Activated T-cell treated with anti-CD3 and anti-CD28 coated beads, Interleukin-2, amount 50 U/mL, for 72 hours (primary cell): ENCODE results near the gene FSTL3. TPM values are rescaled to one million over a fixed set of nuclear protein-coding genes. Genes with fewer than 3 reads are reported as not detected.

ENCODE experiments used
- ATAC-seq, 2 donors: fragments of 150-1000 bp; cut with Tn5 transposase; replicated peaks in 1 of 2; 2 replicates each; pipeline ENCODE4 v1.10.0; 2021; ENCODE audit warnings: moderate library complexity in 2 of 2, mild to moderate bottlenecking in 1 of 2
- DNase-seq, 2 donors: peaks; one replicate each; pipeline ENCODE4 v3.0.0; 2021 to 2022; ENCODE audit warnings: mixed read lengths in 1 of 2
- H3K27ac Mint-ChIP-seq: one replicate; pipeline ENCODE4 v1.8.0; 2022; ENCODE audit warnings: mild to moderate bottlenecking, moderate library complexity, mixed read lengths
- H3K27me3 Mint-ChIP-seq: one replicate; pipeline ENCODE4 v1.8.0; 2022; ENCODE audit warnings: low read depth, mixed read lengths
- H3K36me3 Mint-ChIP-seq, 2 donors: one replicate each; pipeline ENCODE4 v1.8.0; 2022; ENCODE audit warnings: mixed read lengths in 2 of 2, mild to moderate bottlenecking in 1 of 2; ENCODE audit not compliant: insufficient read depth in 2 of 2
- H3K4me1 Mint-ChIP-seq: one replicate; pipeline ENCODE4 v1.8.0; 2022; ENCODE audit warnings: low read depth, mixed read lengths
- H3K4me3 Mint-ChIP-seq, 2 donors: one replicate each; pipeline ENCODE4 v1.8.0; 2022; ENCODE audit warnings: mild to moderate bottlenecking in 2 of 2, mixed read lengths in 2 of 2, moderate library complexity in 2 of 2
- H3K9me3 Mint-ChIP-seq, 2 donors: one replicate each; pipeline ENCODE4 v1.8.0; 2022; ENCODE audit warnings: mixed read lengths in 2 of 2
- total RNA-seq, 2 donors: library from RNA; stranded (reverse); gene quantifications; one replicate each; pipeline ENCODE4 v1.2.3, GENCODE V29; 2022

FSTL3 gene
- total RNA-seq, 2 donors from 2014 or later, result 10.0 to 11.4 TPM

DNA sequence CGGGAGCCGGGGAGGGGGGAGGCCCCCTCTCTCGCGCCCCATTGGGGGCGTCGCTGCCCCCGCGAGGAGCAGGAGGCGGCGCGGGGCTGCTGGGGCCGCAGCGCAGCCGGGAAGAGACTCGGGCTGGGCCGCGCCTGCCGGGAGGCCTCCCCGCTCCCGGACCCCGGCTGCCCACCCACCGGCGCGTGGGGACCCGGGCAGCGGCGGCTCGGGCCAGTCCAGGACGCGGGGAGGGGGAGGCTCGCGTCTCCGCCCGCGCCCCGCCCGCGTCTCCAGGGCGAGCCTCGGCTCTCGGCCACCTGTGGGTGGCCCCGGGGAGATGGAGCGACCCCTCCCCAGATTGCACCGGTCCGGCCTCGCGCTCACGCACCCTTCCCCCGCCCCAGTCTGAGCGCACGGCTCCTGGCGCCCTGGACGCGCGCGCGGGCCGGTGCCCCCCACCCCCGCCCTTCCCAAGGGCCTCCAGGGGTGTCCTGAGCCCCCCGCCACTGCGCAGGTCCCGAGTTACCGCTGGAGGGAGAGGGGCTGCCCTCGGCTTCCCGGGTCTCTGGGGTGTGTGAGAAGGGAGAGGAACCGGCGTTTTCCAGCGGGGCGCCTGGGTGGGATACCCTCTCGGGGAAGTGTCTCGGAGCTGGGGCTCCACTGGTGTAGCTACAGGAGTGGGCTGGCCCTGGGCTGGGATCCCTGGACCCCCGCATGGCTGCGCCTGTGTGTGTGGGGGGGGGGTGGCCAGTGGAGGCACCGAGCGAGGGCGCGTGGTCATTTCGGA lies 33.2 kb downstream of the FSTL3 start:
- no peaks in the 10 kb centered on the region for H3K9me3 Mint-ChIP-seq
- H3K27me3 Mint-ChIP-seq, result peaks cover 10% of the 10 kb centered on the region
- H3K27ac Mint-ChIP-seq, result no peak overlapping the region
- ATAC-seq (no peak), DNase-seq (no peak)
- H3K4me1 Mint-ChIP-seq, result no peaks in the 10 kb centered on the region
- no peaks in the 10 kb centered on the region for H3K36me3 Mint-ChIP-seq
- peak overlapping the region in 1 of 2 donors; percentile 8 for H3K4me3 Mint-ChIP-seq

DNA sequence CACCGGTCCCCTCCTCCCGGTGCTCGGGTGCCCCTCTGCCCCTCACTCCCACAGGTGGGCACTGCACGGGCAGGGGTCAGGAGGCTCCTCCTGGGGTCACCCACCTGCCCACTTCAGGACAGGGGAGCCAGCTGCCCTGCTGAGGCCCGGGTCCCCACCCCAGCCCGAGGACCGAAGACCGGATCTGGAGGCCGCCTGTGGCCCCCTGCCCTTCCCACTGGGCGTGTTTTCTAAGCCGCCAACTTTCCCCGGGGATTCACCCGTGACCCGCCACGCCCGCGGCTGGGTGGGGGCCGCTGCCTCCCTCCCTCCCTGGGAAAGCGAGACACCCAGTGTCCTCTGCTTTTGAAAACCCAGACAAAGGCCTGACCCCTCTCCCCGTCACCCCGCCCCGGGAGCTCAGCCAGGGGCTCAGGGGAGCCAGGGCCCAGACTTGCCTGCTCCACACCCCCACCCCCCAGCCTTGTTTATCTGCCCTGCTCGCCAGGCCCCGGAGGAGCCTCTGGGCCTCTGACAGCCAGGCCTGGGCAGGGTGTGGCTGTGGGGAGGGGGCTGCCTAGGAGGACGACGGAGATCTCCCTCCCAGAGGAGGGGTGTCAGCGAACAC lies 33.9 kb downstream of the FSTL3 start:
- no peaks in the 10 kb centered on the region for H3K4me1 Mint-ChIP-seq

DNA sequence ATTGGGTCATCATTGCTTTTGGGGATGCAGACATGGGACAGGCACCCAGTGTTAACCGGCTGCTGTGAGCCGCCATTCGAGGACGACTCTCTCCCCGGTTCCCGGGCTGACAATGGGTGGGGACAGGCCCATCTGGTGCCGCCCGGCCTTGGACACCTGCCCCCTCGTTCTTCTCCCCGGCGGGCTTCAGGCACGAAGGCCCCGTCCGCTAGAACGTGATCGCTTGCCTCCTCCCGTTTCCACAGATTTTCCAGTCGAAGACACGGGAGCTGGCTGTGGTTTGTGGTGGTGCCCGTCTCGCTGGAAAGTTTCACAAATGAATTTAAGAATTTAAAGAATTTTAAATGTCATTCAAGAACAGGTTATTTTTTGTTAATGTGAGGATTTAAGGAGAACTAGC lies 34.6 kb downstream of the FSTL3 start:
- DNase-seq, result no peak
- ATAC-seq, result no peak
- Mint-ChIP-seq H3K27ac (no peak overlapping the region), H3K4me3 (peak overlapping the region in 1 of 2 donors; percentile 24), H3K4me1 (no peaks in the 10 kb centered on the region), H3K36me3 (peaks cover 0 to 4% of the 10 kb centered on the region in 2 donors), H3K27me3 (peaks cover 10% of the 10 kb centered on the region), H3K9me3 (peaks cover 4% of the 10 kb centered on the region in 2 donors)

More for the DNA sequence above, 33.9 kb downstream of the FSTL3 start:
- DNase-seq (no peak), ATAC-seq (no peak)
- no peaks in the 10 kb centered on the region for H3K36me3 Mint-ChIP-seq
- no peaks in the 10 kb centered on the region for H3K9me3 Mint-ChIP-seq
- no peak overlapping the region for H3K4me3 Mint-ChIP-seq
- no peak overlapping the region for H3K27ac Mint-ChIP-seq
- H3K27me3 Mint-ChIP-seq, result peaks cover 10% of the 10 kb centered on the region

DNA sequence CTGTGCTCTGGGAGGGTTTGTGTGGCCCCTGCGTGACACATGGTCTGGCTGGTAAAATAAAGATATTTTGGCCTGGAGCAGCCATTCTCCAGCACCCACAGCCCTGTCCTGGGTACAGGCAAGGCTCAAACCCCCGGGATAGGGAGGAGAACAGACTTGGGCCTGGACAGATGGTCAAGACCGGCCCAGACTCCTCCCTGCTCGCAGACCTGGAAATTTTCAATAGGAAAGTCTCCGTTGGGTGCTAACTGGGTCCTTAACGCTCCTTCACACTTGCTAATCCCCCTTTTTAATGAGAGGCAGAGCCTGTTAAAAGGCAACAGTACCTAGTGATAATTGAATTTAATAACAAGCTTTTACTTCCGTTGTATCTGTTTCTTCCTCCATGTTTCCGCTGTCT lies 35.1 kb downstream of the FSTL3 start:
- ATAC-seq (no peak), DNase-seq (no peak)
- Mint-ChIP-seq H3K27me3 (peaks cover 10% of the 10 kb centered on the region), H3K27ac (no peak overlapping the region), H3K36me3 (peaks cover 0 to 4% of the 10 kb centered on the region in 2 donors), H3K9me3 (peaks cover 4% of the 10 kb centered on the region in 2 donors), H3K4me1 (no peaks in the 10 kb centered on the region), H3K4me3 (no peak overlapping the region)

DNA sequence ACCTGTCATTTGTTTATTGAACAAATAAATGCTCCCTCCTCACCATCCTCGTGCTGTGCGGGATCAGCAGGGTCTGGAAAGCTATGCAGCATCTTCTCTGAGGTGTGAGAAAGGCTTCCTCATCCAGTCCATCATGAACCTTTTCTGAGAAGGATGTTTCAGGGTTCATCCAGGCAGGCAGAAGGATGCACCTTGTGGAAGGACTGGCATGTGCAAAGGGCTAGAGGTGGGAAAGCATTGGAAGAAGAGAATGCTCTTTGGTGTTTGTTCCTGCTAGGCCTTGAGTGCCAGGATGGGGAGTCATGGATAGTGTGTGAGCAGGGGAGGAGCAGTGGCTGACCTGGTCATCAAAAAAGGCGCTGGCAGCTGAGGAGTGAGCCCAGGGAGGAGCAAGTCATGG lies 39.2 kb downstream of the FSTL3 start:
- H3K9me3 Mint-ChIP-seq, result peaks cover 4% of the 10 kb centered on the region in 2 donors
- H3K36me3 Mint-ChIP-seq, result peaks cover 0 to 4% of the 10 kb centered on the region in 2 donors
- H3K27me3 Mint-ChIP-seq, result peaks cover 13% of the 10 kb centered on the region
- no peaks in the 10 kb centered on the region for H3K4me1 Mint-ChIP-seq
- H3K4me3 Mint-ChIP-seq, result no peak overlapping the region
- no peak for DNase-seq
- ATAC-seq, result no peak
- H3K27ac Mint-ChIP-seq, result no peak overlapping the region

DNA sequence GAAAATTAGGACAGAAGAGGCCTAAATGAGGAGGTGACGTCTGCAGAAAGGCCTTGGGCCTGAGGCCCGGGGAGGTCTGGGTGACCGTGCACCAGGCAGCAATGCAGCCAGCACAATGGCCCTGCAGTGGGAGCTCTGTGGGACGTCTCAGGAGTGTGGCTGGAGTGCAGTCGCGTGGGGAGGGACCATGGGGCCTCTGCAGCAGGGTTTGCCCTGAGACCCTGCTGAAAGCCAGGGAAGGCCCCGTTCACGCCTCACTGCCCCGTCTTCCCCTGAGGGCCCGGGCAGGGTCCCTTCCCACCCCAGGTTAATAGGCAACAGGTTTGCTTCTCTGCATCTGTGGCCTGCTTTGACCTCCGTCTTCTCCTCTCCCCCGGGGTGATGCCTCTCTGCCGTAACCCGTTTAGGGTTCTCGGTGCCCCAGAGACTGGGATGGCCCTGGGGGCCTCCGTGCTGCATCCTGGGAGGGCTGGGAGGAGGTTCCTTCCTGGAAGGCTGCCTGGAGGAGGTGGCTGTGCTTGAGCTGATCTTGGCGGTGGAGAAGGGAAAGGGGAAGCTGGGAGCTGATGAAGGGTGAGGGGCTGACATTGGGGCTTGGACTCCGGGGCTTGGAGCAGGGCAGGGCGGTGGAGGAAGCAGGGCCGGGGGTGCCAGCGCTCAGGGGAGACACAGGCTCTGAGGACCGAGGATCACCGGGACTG lies 42.2 kb downstream of the FSTL3 start:
- Mint-ChIP-seq H3K4me3 (no peak overlapping the region), H3K4me1 (no peaks in the 10 kb centered on the region), H3K27ac (no peak overlapping the region), H3K36me3 (peaks cover 0 to 4% of the 10 kb centered on the region in 2 donors), H3K27me3 (peaks cover 13% of the 10 kb centered on the region), H3K9me3 (peaks cover 4% of the 10 kb centered on the region in 2 donors)
- ATAC-seq (no peak), DNase-seq (no peak)

DNA sequence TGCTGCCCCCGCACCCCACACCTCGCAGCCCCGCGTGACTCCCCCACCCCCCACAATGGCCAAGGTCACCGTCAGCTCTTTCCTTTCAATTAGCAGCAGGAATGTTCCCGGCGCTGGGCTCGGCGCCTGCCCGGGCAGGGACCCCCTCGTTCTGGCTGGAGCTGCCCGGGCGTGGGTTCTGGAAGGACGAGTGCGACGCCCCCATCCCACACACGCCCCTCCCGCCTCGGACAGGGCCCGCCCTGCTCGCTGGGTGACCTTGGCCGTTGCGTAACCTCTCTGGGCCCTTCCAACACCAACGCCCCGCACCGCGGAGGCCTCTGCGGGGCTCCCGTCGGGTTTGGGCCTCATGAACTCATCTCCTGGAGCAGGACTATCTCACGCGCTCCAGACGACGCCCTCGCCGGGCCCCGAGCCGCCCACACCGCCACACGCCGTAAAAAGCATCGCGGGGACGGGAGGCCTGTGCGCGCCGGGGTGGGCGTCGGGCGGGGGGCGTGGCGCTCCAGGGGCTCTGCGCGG lies 42.9 kb downstream of the FSTL3 start:
- Mint-ChIP-seq H3K27me3 (peaks cover 13% of the 10 kb centered on the region), H3K9me3 (peaks cover 4% of the 10 kb centered on the region in 2 donors), H3K4me3 (no peak overlapping the region), H3K36me3 (peaks cover 0 to 4% of the 10 kb centered on the region in 2 donors), H3K27ac (no peak overlapping the region), H3K4me1 (no peaks in the 10 kb centered on the region)
- ATAC-seq, result no peak
- no peak for DNase-seq

DNA sequence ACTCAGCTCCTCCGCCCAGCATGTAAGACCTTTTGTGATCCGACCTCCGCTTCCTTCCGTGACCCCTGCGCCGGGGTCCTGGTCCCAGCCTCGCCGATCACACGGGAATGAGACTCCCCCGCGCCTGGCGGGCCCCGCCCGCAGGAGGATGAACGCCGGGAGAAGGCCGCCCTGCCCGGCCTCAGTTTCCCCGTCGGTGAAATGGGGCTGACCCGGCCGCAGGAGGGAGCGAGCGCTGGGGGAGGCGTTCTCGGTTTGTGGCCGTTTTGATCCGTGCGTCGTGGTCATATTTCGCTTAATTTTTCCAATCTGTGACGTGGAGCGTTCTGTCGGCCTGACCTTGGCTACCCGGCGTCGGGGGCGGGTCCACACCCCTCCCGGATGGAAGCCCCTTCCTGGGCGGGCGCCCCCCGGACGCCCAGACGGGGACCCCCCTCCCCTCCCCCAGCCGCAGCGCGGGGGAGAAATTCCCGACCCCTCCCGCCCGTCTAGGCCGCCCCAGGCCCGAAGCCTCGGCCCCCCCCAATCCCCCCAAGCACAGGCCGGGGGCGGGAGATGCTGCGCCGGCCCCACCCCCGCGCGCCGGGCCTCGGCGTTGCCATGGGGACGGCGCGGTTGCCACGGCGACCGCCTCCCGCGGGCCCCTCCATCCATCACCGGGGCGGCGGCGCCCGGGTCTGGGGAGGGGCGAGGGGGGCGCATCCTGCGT lies 43.6 kb downstream of the FSTL3 start:
- Mint-ChIP-seq H3K36me3 (peaks cover 0 to 4% of the 10 kb centered on the region in 2 donors), H3K4me3 (no peak overlapping the region), H3K27me3 (peaks cover 13% of the 10 kb centered on the region), H3K27ac (no peak overlapping the region), H3K4me1 (no peaks in the 10 kb centered on the region), H3K9me3 (peaks cover 4% of the 10 kb centered on the region in 2 donors)
- DNase-seq (no peak), ATAC-seq (no peak)

DNA sequence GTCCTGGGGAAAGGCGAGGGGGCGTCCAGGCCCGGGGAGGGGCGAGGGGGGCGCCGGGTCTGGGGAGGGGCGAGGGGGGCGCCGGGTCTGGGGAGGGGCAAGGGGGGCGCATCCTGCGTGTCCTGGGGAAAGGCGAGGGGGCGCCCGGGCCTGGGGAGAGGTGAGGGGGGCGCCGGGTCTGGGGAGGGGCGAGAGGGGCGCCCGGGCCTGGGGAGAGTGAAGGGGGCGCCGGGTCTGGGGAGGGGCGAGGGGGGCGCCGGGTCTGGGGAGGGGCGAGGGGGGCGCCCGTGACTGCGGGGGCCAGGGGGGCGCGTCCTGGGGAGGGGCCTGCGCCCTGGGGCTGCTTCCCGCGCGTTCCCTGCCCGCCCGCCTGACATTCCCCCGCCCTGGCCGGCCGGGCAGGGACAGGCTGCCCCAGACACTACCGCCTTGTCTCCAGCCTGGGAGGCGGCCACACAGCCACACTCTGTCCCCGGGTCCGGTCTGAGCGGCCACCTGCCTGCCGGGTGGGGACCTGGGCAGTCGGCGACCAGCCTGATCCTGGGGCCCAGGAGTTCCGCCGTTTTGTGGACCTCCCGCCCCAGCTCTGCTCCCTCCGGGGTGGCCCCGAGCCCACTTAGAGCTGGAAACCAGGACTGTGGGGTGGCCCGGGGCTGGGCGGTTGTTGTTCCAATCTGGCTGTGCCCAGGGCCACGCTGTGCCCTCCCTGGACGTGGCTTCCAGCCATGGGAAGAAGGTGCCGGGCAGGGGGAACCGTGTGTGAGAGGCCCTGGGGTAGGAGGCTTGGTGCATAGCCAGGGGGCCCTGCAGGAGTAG lies 44.4 kb downstream of the FSTL3 start:
- peaks cover 0 to 2% of the 10 kb centered on the region in 2 donors for H3K36me3 Mint-ChIP-seq
- ATAC-seq (no peak), DNase-seq (no peak)
- no peak overlapping the region for H3K27ac Mint-ChIP-seq
- H3K27me3 Mint-ChIP-seq, result peaks cover 13% of the 10 kb centered on the region
- H3K4me3 Mint-ChIP-seq, result no peak overlapping the region
- peaks cover 0 to 1% of the 10 kb centered on the region in 2 donors for H3K9me3 Mint-ChIP-seq
- no peaks in the 10 kb centered on the region for H3K4me1 Mint-ChIP-seq

DNA sequence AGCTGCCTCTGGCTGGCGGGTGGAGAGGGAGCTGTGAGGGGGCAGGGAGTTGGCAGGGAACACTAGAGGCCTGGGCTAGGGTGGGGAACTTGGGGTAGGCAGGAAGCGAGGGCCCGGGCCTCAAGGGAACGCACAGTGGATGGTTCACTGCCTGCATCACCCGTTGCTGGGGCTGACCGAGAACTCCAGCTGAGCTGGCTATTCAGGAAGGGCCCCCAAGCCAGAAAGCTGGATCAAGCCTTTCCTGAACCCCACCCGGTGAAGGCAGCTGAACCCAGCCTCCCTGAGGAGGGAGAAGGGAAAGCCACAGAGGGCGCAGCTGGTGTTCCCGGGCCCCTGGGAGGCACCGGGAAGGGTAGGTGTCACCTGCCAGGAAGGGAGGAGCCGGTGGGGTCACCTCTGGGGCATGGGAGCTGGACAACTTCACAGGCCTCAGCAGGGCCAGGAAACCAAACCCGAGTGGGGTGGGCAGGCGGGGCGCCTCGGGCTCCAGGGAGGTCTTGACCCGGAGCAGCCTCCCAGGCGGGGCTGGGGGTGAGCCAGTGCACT lies 46.4 kb downstream of the FSTL3 start:
- no peaks in the 10 kb centered on the region for H3K9me3 Mint-ChIP-seq
- no peak overlapping the region for H3K27ac Mint-ChIP-seq
- peaks cover 13% of the 10 kb centered on the region for H3K27me3 Mint-ChIP-seq
- no peaks in the 10 kb centered on the region for H3K36me3 Mint-ChIP-seq
- H3K4me3 Mint-ChIP-seq, result no peak overlapping the region
- DNase-seq (no peak), ATAC-seq (no peak)
- no peaks in the 10 kb centered on the region for H3K4me1 Mint-ChIP-seq

DNA sequence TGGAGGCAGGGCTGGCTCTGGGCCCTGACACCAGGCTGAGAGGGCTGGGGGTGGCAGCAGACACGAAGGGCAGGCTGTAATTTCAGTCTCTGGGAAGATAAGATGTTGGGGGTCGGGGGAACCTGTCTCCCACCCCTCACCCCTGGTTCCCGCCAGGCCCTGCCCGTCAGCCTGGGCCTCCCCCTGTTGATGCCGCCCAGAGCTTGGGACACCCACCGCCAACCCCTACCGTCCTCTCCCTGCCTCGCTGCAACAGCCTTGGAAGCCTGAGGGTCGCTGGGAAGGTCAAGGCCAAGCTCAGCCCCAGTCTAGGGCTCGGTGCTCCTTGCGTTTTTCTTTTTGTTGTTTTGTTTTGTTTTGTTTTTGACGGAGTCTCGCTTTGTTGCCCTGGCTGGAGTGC lies 47.1 kb downstream of the FSTL3 start:
- ATAC-seq, result no peak
- Mint-ChIP-seq H3K9me3 (no peaks in the 10 kb centered on the region), H3K27ac (no peak overlapping the region), H3K4me3 (no peak overlapping the region), H3K27me3 (peaks cover 6% of the 10 kb centered on the region), H3K36me3 (no peaks in the 10 kb centered on the region), H3K4me1 (no peaks in the 10 kb centered on the region)
- DNase-seq, result no peak

DNA sequence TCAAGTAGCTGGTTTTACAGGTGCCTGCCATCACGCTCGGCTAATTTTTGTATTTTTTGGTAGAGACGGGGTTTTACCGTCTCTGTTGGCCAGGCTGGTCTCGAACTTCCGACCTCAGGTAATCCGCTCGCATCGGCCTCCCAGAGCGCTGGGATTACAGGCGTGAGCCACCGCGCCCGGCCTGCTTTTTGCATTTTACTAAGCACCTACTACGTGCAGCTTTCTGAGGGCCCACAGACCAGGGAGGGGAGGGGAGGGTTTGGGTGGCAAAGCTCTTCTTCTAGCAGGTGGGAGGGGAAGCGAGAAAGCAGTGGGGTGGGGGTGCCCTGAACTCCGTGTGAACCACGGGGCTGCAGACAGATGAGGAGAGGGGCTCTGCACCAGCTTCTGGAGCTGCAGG lies 47.5 kb downstream of the FSTL3 start:
- Mint-ChIP-seq H3K27ac (no peak overlapping the region), H3K9me3 (no peaks in the 10 kb centered on the region), H3K4me3 (no peak overlapping the region), H3K36me3 (no peaks in the 10 kb centered on the region), H3K27me3 (peaks cover 2% of the 10 kb centered on the region), H3K4me1 (no peaks in the 10 kb centered on the region)
- DNase-seq (no peak), ATAC-seq (no peak)
